C1 segment of cervical spinal cord (tissue), 14 donors: Measurements from ENCODE around the gene ABCC6.

Experiments used
- DNase-seq, 14 donors: peaks; one replicate each; lab custom pipeline; 2025; lab: John Stamatoyannopoulos, UW

The ABCC6 gene

GRCh38 chr16:16141784-16142396 lies 81.4 kb downstream of the ABCC6 start:
- DNase-seq: no peak

DNA sequence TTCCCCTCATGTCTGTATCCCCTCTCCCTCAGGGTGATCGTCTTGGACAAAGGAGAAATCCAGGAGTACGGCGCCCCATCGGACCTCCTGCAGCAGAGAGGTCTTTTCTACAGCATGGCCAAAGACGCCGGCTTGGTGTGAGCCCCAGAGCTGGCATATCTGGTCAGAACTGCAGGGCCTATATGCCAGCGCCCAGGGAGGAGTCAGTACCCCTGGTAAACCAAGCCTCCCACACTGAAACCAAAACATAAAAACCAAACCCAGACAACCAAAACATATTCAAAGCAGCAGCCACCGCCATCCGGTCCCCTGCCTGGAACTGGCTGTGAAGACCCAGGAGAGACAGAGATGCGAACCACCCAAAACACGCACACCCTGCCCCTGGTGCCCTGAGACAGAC lies 82.2 kb downstream of the ABCC6 start:
- DNase-seq: no peak

- no peak for DNase-seq
Measured at GRCh38 chr16:16140537-16140936, 82.8 kb downstream of the ABCC6 start.

DNA sequence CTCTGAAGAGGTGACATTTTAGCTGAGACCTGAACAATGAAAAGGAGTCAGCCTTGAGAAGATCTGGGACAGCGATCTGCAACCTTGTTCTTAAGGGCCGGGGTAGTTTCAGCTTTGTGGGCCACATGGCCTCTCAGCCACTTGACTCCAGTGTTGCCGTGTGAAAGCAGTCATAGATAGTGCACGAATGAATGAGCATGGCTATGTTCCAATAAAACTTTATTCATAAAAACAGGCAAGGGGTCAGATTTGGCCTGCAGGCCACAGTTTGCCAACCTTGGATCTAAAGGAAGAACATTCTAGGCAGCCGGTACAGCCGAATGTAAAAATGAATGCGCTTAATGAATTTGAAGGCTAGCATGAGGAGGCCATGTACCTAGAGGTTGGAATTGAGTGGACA lies 83.5 kb downstream of the ABCC6 start:
- no peak for DNase-seq

GRCh38 chr16:16139061-16139460 lies 84.2 kb downstream of the ABCC6 start:
- no peak for DNase-seq

GRCh38 chr16:16138034-16138635 lies 85.2 kb downstream of the ABCC6 start:
- no peak for DNase-seq

DNA sequence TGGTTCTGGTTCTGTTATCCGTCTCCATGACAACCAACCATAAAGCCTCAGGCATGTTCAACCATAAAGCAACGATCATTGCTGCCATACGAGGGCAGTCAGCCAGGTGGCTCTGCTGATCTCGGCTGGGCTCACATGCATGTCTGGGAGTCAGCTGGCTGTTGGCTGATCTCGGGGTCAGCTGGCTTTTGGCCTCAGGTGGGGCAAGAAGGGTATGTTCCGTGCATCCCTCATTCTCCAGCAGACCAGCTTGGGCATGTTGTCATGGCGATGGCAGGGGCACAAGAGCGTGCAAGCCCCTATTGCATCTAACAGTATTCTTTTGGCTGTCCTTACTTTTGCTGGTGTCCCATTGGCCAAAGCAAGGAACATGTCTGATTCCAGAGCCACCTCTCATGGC lies 86.2 kb downstream of the ABCC6 start:
- no peak for DNase-seq

DNA sequence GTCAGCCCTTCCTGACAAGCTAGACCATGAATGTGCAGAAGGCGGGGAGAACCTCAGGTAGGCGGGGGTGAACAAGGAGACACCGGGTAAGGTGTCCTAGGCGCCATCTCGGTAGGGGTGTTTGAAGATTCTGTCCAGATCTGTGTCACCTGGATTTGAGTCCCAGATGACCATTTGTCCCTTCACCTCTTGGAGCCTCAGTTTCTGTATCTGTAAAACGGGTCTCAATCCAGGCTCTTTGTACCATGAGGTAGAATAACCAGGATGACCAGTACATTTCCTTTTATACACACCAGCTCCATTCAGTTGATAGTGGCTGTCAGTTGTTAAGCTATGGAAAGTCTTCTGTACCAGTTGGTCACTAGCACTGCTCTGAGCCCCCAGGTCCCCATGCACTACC lies 86.7 kb downstream of the ABCC6 start:
- no peak for DNase-seq

GRCh38 chr16:16133943-16134604 lies 89.2 kb downstream of the ABCC6 start:
- no peak for DNase-seq

DNA sequence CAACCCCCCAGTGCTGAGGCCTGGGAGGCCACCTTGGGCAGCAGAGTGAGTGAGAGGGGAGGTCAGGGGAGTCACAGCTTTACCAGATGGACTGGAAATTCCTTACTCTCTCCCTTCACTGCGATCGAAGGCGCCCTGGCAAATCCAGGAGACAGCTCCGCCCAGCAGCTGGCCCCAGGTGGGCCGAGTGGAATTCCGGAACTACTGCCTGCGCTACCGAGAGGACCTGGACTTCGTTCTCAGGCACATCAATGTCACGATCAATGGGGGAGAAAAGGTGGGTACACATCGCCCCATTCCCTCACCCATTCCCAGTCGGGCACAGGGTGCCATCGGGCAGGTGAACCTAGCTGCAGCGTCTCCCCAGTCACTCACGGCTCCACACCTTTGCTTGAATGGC lies 91.6 kb downstream of the ABCC6 start:
- no peak for DNase-seq

DNA sequence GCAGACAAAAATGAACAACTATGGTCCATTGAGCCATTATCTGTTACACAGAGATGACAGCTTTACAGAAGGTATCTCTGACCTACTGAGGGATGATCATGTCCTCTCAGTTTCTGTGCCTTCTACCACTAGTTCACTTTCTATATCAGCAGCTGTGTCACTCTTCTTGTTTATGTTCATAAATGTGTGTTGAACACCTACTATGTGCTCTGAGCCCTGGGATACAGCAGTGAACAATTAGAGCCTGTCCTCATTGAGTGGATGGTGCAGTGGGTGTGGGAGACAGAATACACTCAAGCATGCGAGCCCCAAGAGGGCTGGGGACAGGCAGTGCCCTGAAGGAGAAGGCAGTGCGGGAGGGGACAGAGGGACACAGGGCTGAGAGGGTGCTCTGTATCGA lies 92.1 kb downstream of the ABCC6 start:
- no peak for DNase-seq

- peak in 11 of 14 donors; percentile 3 to 45 (median 13) for DNase-seq
Measured at GRCh38 chr16:16127469-16128116, 95.7 kb downstream of the ABCC6 start.

DNA sequence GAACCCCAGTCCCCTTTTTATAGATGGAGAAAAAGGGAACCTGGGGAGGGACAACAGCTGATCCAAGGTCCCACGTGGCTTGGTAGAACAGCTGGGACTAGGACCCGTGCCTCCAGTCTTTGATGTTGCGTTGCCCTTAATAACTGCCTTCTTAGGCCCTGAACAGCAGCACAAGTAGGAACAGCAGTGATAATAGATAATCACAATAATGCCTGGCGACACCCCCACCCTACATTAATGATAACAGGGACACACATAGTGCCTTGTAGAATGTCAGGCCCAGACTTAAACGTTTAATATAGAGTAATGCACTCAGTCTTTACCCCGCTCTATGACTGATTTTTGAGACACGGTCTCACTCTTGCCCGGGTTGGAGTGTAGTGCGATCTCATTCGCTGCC lies 96.4 kb downstream of the ABCC6 start:
- no peak for DNase-seq

GRCh38 chr16:16124974-16125373 lies 98.3 kb downstream of the ABCC6 start:
- DNase-seq: no peak

- DNase-seq: no peak
Measured at GRCh38 chr16:16124438-16124837, 98.9 kb downstream of the ABCC6 start.

GRCh38 chr16:16122264-16122663 lies 101.0 kb downstream of the ABCC6 start:
- no peak for DNase-seq

DNA sequence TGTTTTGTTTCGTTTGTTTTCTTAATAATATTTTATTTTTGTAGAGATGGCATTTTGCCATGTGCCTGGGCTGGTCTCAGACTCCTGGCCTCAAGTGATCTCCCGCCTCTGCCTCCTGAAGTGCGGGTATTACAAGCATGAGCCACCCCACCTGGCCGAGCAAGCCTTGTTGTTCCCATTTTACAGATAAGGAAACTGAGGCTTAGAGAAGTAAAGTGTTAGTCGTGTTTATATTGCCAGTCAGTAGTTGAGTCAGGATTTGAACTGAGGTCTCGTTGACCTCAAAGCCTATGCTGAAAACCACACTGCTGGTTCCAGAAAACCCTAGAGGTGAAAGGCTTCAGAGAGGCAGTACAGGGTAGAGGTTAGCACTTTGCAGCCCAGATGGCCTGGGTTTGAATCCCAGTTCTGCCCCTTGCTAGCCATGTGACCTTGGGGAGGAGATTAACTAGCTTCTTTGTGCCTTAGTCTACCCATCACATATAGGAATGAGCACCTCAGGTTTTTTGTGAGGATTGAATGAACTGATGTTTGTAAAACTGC lies 102.0 kb downstream of the ABCC6 start:
- DNase-seq: no peak

DNA sequence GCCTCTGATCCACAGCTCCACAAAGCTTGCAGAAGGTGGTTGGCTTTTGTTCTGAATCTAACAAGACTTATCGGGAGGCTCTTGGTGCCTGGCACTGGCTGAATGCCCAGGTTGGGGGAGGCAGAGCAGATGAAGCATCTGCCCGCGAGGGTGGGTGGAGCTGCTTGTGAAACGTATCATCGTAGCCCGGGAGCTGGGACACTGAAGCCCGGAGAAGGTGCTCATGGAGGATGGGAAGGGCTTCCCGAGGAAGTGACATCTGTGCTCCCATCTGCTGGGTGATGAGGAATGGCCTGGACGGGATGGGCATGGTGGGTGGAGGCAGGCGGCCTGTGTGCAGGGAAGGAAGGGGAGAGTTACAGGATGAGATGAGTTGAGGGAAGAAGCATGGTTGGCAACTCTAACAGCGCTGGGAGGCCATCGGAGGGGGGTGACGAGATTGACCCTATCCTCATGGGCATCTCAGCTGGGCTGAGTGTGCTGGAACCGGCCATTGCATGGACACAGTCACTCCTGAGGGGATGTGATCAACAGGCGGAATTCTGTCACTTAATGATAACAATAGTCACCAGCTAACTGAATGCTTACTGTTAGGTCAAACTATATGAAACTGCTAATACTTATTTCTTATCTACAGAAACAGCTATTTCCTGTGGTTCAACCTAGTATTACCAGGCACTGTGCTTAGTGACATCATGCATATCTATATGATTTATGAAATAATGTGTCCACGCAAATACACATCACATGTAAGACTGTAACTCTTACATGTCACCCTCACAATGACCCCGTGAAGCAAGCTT lies 102.7 kb downstream of the ABCC6 start:
- DNase-seq: peak in 11 of 14 donors; percentile 1 to 78 (median 20)

GRCh38 chr16:16120044-16120381 lies 103.3 kb downstream of the ABCC6 start:
- DNase-seq: no peak

DNA sequence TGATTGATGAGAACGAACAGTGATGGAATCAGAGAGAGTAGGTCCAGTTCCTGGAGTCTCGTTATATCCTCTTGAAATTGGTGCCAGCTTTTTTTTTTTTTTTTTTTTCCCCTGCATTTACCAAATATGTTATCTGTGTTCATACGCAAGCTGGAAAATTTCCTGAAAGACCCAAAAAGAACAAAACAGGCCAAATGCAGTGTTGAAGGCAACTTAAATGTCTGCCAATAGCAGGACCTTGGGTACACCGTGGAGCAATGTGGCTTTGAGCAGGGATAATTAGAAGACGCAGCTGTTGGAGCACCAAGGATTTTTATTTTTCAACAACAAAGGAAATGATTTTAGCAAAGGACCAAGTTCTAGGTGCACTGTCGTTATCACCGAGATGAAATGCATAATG lies 105.0 kb downstream of the ABCC6 start:
- no peak for DNase-seq

DNA sequence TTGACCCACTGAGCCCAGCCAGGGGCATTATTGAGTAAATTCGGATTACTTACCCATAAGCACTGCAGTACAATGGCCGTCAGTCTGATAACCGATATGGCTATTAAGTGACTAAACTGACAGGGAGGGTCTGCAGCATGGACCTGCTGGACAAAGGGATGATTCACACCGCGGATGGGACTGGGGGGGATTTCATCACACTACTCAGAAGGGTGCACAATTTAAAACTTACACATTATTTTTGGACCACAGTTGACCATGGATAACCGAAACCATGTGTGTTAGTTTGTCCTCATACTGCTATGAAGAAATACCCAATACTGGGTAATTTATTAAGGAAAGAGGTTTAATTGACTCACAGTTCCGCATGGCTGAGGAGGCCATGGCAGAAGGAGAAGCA lies 106.5 kb downstream of the ABCC6 start:
- no peak for DNase-seq

DNA sequence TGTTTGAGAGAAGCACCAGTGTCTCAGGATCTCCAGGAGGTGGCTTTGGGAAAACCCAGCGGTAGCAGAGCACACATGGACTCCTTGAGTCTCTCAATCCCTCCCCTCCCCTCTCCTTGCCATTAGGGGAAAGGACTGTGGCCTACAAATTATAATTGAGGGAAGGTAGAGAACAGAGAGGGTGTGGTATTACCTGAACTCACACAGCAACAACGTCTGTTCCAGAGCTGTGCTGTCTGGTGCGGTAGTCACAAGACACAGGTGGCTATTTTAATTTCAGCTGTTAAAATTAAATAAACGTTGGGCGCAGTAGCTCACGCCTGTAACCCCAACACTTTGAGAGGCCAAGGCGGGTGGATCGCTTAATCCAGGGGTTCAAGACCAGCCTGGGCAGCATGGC lies 110.2 kb downstream of the ABCC6 start:
- DNase-seq: no peak
